ENCODE measurements around the gene CRNKL1. TPM values are rescaled to one million over a fixed set of nuclear protein-coding genes. Genes with fewer than 3 reads are reported as not detected.

The CRNKL1 gene
- 26.6 and 33.8 TPM in 2 replicates for total RNA-seq

DNA sequence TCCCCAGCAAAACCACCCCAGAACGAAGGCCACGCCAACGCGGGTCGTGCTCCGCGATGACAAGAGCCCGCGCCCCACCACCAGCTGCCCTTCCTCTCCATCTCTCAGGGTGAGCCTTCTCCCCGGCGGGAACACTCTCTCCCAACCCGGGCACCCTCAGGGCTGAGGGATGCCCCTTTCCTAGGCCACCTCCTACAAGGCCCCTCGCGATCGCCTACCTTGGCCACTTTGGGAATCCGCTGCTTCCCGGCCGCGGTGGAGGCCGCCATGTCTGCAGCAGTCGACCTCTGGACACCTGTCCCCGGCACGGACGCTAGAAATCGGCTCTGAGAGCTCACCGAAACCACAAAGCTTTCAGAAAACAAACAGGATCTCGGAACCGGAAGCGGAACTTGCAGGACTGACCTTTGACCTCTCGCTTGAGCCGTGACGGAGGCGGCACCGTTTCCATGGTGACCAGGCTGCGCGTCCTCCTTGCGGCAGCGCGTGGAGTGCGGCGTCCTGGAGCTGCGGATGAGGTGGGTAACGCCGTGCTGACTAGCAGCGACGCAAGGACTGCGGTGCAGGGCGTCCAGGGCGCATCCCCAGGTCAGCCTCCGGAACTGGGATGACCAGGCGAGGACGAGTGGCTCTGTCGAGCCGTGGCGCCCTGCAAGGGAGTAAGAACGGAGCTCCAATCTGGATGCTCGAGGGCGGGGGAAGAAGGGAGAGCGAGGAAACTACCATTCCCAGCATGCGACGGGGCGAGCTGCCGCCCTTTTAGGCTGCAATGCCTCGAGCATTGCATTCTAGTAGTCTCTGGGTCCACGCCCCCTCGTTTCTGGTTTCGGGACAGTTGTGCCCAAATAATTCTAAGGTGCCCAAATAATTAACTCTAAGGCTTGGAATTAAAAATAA is at the start of gene CRNKL1, which contains the start of gene CFAP61:
Gene CRNKL1, minus strand, starts transcription at position 393 of the 897 bp plus-strand sequence. Its CDS starts 124 bp downstream, at position 269.
Gene CFAP61, plus strand, starts transcription at position 459 of the 897 bp plus-strand sequence. CDS start 4,122 bp downstream, outside the sequence.

DNA sequence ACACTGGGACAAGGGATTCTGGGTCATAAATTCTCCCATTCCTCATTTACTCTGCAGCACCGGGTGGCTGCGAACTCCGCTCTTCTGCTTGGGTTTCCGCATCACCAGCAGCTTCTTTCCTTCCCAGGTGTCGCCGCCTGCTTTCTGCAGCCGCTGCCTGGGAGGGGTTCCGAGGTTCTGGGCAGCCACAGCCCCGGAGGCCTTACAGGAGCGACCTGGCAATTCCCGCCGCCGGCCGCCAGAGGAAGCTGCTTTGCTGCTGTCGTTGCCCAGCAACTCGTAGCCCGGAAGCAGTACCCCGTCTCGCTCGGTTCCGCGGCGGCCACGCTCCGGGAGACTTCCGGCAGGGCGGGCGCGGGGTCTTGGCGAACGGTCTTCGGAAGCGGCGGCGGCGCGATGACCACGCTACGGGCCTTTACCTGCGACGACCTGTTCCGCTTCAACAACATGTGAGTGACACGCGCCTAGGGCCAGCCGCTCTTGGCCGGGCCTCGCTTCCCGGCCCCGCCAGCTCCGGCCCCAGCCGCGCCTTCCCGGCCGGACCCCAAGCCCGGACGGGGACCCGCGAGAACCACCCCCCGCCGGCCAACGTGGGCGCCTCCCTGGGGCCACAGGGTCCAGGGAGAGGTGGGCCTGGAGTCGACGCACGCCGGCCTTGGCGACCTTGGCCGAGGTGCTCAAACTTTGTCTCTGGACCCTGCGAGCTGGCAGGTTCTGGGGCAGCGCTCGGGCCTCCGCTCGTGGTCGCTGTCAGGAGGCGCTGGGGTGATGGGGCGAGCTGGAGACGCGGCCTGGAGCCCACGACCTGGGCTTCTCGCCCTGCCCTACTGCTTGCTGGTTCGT is 35.0 kb downstream of the CRNKL1 start, which contains the start of gene NAA20:
Gene NAA20, plus strand, starts transcription at position 362 of the 843 bp plus-strand sequence. Its CDS starts 35 bp downstream, at position 397.

Other genes starting within 250 kb of the CRNKL1 start
- gene NAA20, start 35.1 kb downstream of the CRNKL1 start, total RNA-seq, result 49.5 and 51.9 TPM in 2 replicates
- gene CFAP61, start 66 bp upstream of the CRNKL1 start, total RNA-seq, result 0.12 and 0.13 TPM in 2 replicates

All from aortic smooth muscle cell (primary cell).